Head of caudate nucleus (tissue), 42 donors: ENCODE measurements around the gene AP1S3.
A peak's percentile ranks its signal among the peaks of the same experiment; 100 is the strongest.

Experiments used
- DNase-seq, 42 donors: peaks; one replicate each; pipeline versions ENCODE4 v3.0.0 to v3.0.0-alpha.2; 2020 to 2021; ENCODE audit warnings: mixed read lengths in 7 of 42
- intact Hi-C: fragments of 100-400 bp; cut with DNase I; formaldehyde crosslinking; loops from one replicate; pipeline ENCODE4 v1.15.0; 2022

Gene AP1S3

GRCh38 chr2:223855426-223855825, 18.0 kb upstream of the AP1S3 start:
- intact Hi-C loops, result no loop called here
- peak in 3 of 42 donors; percentile 8 to 12 (median 12) for DNase-seq

DNA sequence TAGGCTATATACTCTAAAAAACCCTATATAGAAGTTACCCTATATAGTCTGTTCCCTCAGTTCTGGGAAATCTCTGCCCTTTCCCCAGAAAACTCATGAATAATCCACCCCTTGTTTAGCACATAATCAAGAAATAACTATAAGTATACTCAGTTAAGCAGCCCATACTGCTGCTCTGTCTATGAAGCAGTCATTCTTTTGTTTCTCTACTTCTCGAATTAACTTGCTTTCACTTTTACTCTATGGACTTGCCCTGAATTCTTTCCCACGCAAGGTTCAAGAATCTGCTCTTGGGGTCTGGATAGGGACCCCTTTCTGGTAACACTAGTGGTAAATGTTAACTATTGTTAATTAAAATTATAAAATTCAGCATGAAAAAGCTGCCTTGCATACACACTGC, 17.4 kb upstream of the AP1S3 start:
- intact Hi-C loops, result no loop called here
- no peak for DNase-seq

GRCh38 chr2:223853425-223853837, 16.0 kb upstream of the AP1S3 start:
- intact Hi-C loops, result no loop called here
- DNase-seq, result no peak

DNA sequence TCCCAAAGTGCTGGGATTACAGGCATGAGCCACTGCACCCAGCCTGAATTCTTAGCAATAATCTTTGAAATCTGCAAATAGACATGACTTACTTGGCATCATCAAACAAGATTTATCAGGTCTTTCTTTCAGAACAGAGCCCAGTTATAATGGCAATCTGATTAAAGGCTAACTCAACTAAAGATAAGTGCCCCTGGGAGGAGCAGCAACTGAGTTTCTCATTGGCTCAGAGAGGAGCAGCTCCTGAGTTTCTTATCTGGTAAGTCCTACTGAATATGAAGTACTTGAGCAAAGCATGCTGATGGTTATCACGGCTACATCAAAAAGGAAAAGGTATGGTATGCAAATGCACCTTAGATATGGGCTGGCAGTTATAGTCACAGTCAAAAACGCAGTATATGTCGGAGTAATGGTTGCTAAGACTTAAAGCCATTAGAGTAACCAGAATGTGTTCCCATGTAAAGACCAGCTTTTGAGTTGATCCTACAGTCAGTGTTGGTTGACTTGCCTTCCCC, 15.0 kb upstream of the AP1S3 start:
- intact Hi-C loops, result no loop called here
- no peak for DNase-seq

DNA sequence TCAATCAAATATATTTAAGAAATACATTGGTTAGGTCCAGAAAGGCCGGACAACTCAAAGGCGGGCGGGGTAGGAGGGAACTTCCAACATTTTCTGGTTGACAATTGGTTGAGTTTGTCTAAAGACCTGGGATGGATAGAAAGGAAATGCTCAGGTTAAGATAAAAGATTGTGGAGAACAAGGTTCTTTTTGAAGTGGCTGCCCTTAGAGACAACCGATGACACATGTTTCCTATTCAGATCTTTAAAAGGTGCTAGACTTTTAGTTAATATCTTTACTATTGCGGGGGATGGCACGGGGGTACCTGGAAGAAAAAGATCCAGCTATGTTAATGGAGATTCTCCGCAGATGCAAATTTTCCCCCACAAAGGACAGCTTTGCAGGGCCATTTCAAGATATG, 10.0 kb upstream of the AP1S3 start:
- DNase-seq, result no peak
- intact Hi-C loops, result no loop called here

DNA sequence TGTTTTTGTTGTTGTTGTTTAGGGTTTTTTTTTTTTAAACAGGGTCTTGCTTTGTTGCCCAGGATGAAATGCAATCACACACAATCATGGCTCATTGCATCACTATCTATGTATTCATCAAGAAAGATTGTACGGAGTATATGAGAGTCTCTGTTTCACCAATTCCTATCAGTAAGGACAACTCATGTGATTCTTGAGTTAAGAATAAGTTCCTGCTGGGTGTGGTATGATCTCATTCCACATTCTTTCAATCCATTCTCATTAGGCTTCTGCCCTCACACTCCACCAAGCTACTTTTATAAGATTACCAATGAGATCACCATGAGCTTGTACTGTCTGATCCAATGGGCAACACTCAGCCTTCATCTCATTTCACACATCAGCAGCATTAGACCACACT, 9.1 kb upstream of the AP1S3 start:
- intact Hi-C loops, result no loop called here
- no peak for DNase-seq

DNA sequence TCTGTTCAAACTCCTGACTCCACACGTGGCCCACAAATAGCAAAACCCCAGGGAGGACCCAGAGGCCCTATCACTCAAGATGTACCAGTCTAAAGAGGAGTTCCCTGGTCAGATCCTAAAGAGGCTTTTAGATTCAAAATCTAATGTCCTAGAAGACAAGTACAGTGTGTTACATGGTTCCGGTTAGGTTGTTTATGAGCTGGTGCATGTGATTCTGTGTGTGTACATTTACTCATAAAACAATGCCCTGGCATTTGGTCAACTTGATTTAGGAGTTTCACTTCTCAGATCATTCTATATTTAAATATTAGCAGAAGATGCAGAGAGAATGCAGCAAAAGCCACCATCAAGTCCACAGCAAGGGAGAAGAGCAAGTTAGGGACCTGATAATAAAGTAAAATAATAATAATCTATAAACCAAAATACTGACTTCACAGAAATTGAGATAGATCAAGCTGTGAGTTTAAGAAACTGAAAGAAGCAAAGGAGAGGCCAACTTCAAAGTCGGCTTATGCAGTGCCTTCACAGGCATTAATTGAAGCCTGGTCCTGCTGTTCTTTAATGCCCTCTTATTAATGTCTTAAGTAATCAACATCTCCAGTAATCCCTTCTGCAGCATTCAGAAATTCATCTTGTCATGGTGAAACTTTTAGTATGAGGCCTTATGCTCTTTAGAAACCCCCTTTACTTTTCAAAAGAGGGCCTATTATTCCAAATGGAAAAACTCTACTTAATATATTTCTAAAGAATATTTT, 4.2 kb upstream of the AP1S3 start:
- DNase-seq, result no peak
- intact Hi-C loops, result no loop called here

- intact Hi-C loops, result no loop called here
These were observed 1.5 kb downstream of the AP1S3 start for GRCh38 chr2:223835701-223836532.

GRCh38 chr2:223834431-223834830, 3.0 kb downstream of the AP1S3 start:
- intact Hi-C loops, result no loop called here

More at GRCh38 chr2:223835701-223836532, 1.5 kb downstream of the AP1S3 start:
- no peak for DNase-seq

DNA sequence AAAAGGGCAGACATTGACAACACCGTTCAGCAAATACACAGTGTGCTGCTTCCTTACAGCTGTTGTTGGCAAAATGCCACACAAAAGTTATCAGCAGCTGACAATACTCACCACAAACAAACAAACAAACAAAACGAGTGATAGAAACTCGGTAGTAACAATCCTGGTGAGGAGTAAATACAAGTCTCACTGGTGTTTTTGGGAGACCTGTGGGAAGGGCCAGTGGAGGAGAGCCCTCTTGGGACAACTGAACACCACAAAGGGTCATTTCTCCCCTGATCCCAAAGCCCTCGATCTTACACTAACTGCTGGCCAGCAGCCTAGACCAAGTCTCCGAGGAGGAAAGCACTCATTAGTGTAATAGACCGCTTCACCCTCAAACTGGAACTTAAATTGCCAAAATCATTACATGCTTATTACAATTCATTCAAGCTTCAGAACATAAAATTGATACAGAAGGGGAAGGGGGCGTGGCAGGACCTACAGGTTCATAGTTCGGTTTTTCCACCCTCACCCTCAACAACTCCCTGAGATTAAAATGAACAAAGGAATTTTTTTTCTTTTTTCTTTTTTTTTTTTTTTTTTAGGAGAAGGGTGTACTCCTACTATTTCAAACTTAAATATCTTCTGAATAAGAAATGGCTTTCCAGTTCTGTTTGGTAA, 5.0 kb downstream of the AP1S3 start:
- DNase-seq, result no peak
- intact Hi-C loops, result no loop called here

More at GRCh38 chr2:223834431-223834830, 3.0 kb downstream of the AP1S3 start:
- no peak for DNase-seq

GRCh38 chr2:223829128-223829527, 8.3 kb downstream of the AP1S3 start:
- intact Hi-C loops, result no loop called here
- DNase-seq, result no peak

- DNase-seq, result no peak
- intact Hi-C loops, result no loop called here
These were observed 9.1 kb downstream of the AP1S3 start for GRCh38 chr2:223828314-223828713.

DNA sequence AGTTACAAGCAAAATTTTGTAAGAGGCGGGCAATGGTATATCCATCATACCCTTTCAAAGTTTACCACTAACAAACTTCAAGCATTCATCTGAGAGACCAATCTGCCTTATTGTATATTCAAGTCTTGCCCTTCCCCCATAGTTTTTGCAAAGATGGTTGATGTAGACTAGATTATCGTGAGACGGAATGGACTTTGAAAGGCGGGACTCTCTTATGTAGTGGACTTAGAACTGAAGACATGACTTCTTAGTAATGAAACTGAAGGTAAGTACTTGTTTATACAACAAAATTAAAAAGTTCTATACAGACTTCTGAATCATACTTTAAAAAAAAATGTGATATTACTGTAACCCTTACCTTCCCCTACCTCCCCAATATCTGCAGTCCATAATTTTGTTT, 10.4 kb downstream of the AP1S3 start:
- intact Hi-C loops, result no loop called here
- DNase-seq, result no peak

GRCh38 chr2:223824301-223824700, 13.1 kb downstream of the AP1S3 start:
- intact Hi-C loops, result no loop called here
- no peak for DNase-seq

GRCh38 chr2:223822818-223823217, 14.6 kb downstream of the AP1S3 start:
- DNase-seq, result no peak
- intact Hi-C loops, result no loop called here

- intact Hi-C loops, result no loop called here
- DNase-seq, result no peak
These were observed 16.8 kb downstream of the AP1S3 start for GRCh38 chr2:223820549-223820948.

DNA sequence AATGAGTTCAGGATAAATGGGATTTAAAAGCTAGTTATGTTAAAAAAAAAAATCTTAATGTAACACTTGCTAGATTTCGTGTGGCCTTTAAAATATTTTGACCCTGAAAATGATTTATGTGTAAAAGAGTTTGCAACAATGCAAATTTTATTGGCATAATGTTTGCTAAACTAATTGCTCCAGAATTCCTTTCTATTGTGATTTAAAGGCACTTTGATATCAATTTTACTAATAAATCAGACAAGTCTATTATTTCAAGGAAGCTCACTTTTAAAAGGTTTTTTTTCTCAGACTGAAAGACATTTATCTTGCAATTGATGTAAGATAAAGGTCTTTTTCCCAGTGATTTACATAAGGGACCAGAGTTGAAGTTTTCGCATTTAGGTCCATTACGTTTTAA, 17.5 kb downstream of the AP1S3 start:
- no peak for DNase-seq
- intact Hi-C loops, result no loop called here

- intact Hi-C loops, result no loop called here
- peak in 1 of 42 donors; percentile 7 for DNase-seq
These were observed 21.4 kb downstream of the AP1S3 start for GRCh38 chr2:223815884-223816570.

- intact Hi-C loops, result no loop called here
- peak in 2 of 42 donors; percentile 13 to 45 for DNase-seq
These were observed 22.0 kb downstream of the AP1S3 start for GRCh38 chr2:223815186-223815883.
